NCI-H2227 (cell line): ENCODE measurements around the gene HMG20A.

Source experiments
- DNase-seq: peaks from one replicate; lab custom pipeline; 2025; ENCODE audit not compliant: unreplicated experiment; lab: John Stamatoyannopoulos, UW

The HMG20A gene

GRCh38 chr15:77420610-77421369 is at the start of gene HMG20A:
TSS of gene HMG20A (plus strand) at chr15:77420888. CDS start at chr15:77458408, 37,520 bp downstream.
- peak; percentile 82 for DNase-seq

- DNase-seq, result no peak
Measured at GRCh38 chr15:77371850-77372563, 48.7 kb upstream of the HMG20A start.

GRCh38 chr15:77373441-77373840 is 47.2 kb upstream of the HMG20A start:
- DNase-seq, result no peak

- DNase-seq, result no peak
Measured at GRCh38 chr15:77375133-77375532, 45.6 kb upstream of the HMG20A start.

GRCh38 chr15:77376770-77377169 is 43.9 kb upstream of the HMG20A start:
- no peak for DNase-seq

- DNase-seq, result no peak
Measured at GRCh38 chr15:77380033-77380432, 40.7 kb upstream of the HMG20A start.

- no peak for DNase-seq
Measured at GRCh38 chr15:77384086-77384485, 36.6 kb upstream of the HMG20A start.

GRCh38 chr15:77384589-77385359 is 35.9 kb upstream of the HMG20A start:
- no peak for DNase-seq

GRCh38 chr15:77386626-77387025 is 34.1 kb upstream of the HMG20A start:
- no peak for DNase-seq

- DNase-seq, result no peak
Measured at GRCh38 chr15:77387365-77388105, 33.2 kb upstream of the HMG20A start.

GRCh38 chr15:77391372-77391951 is 29.2 kb upstream of the HMG20A start:
- no peak for DNase-seq

- DNase-seq, result no peak
Measured at GRCh38 chr15:77392762-77393470, 27.8 kb upstream of the HMG20A start.

GRCh38 chr15:77393471-77393840 is 27.2 kb upstream of the HMG20A start:
- no peak for DNase-seq

GRCh38 chr15:77395013-77395774 is 25.5 kb upstream of the HMG20A start:
- no peak for DNase-seq

- DNase-seq, result no peak
Measured at GRCh38 chr15:77396692-77397091, 24.0 kb upstream of the HMG20A start.

- DNase-seq, result no peak
Measured at GRCh38 chr15:77398927-77399326, 21.8 kb upstream of the HMG20A start.

- DNase-seq, result no peak
Measured at GRCh38 chr15:77400258-77400657, 20.4 kb upstream of the HMG20A start.

- no peak for DNase-seq
Measured at GRCh38 chr15:77402740-77403379, 17.8 kb upstream of the HMG20A start.
